Suprapubic skin (tissue), 4 donors: ENCODE results near the gene CRTAP. TPM values are rescaled to one million over a fixed set of nuclear protein-coding genes. Genes with fewer than 3 reads are reported as not detected.
"Not testable (repeated sequence)": the region's sequence is repeated elsewhere in the genome, so short reads cannot be mapped to it uniquely, and the experiment has no call there.

Experiments
- DNase-seq, 2 donors: peaks; one replicate each; pipeline ENCODE4 v3.0.0-alpha.2; 2019; ENCODE audit warnings: low spot score in 2 of 2
- H3K27ac ChIP-seq: fragments of 200-600 bp; sonication (generic); one replicate; pipeline ENCODE4 v1.5.1; 2019
- H3K27me3 ChIP-seq: fragments of 200-600 bp; sonication (generic); one replicate; pipeline ENCODE4 v1.5.1; 2019
- H3K36me3 ChIP-seq: fragments of 200-600 bp; sonication (generic); one replicate; pipeline ENCODE4 v1.5.1; 2019
- H3K4me1 ChIP-seq: fragments of 200-600 bp; sonication (generic); one replicate; pipeline ENCODE4 v1.5.1; 2019
- H3K4me3 ChIP-seq: fragments of 200-600 bp; sonication (generic); one replicate; pipeline ENCODE4 v1.5.1; 2019; ENCODE audit warnings: mild to moderate bottlenecking
- H3K9me3 ChIP-seq: fragments of 200-600 bp; sonication (generic); one replicate; pipeline ENCODE4 v1.5.1; 2019
- CTCF ChIP-seq, 2 donors: fragments of 200-600 bp in 1 of 2; fragments of 450-650 bp in 1 of 2; sonication (generic) in 1 of 2; IDR thresholded peaks; one replicate each; pipeline ENCODE4 v1.5.1; 2016 to 2019; ENCODE audit warnings: antibody characterized with exemption in 2 of 2, mild to moderate bottlenecking in 1 of 2, moderate library complexity in 1 of 2
- EP300 ChIP-seq: sonication (generic); formaldehyde crosslinking; IDR thresholded peaks from one replicate; pipeline ENCODE4 v1.6.1; 2017; ENCODE audit warnings: antibody characterized with exemption
- POLR2A ChIP-seq, 2 donors: fragments of 450-650 bp; IDR thresholded peaks; one replicate each; pipeline ENCODE4 v1.6.1; 2017; ENCODE audit warnings: antibody characterized with exemption in 2 of 2, mild to moderate bottlenecking in 2 of 2, moderate library complexity in 2 of 2
- POLR2AphosphoS5 ChIP-seq, 3 donors: sonication (generic); formaldehyde crosslinking; IDR thresholded peaks; one replicate each; pipeline ENCODE4 v1.6.1; 2017; ENCODE audit warnings: antibody characterized with exemption in 3 of 3
- WGBS: methylation state at CpG from one replicate; pipeline ENCODE4 v1.1.5; 2018; 5-methylcytosine and 5-hydroxymethylcytosine counted together
- total RNA-seq, 4 donors: library from RNA; depleted of rRNA; stranded (reverse); fragments of >200 nt; gene quantifications; one replicate each; pipeline ENCODE4 v1.1.0, GENCODE V29; 2016

Gene CRTAP
- total RNA-seq, 4 donors from 2014 or later: 99.5 to 162 (median 135) TPM

GRCh38 chr3:33100229-33100628, 13.6 kb upstream of the CRTAP start:
- Histone ChIP-seq H3K4me1 (peaks cover 15% of the 10 kb centered on the region), H3K36me3 (no peaks in the 10 kb centered on the region), H3K27ac (no peak overlapping the region), H3K4me3 (no peak overlapping the region), H3K9me3 (no peaks in the 10 kb centered on the region), H3K27me3 (no peaks in the 10 kb centered on the region)
- WGBS: 75% methylated on average over 2 of the region's 2 CpGs
- no peak for DNase-seq
- TF ChIP-seq POLR2AphosphoS5 (IDR thresholded peaks at IDR 0.05) (no peak), CTCF (IDR thresholded peaks at IDR 0.05) (no peak), EP300 (no peak), POLR2A (IDR thresholded peaks at IDR 0.05) (no peak)

GRCh38 chr3:33103034-33103433, 10.8 kb upstream of the CRTAP start:
- TF ChIP-seq POLR2AphosphoS5 (IDR thresholded peaks at IDR 0.05) (no peak), EP300 (no peak), POLR2A (IDR thresholded peaks at IDR 0.05) (no peak), CTCF (IDR thresholded peaks at IDR 0.05) (no peak)
- H3K27me3 ChIP-seq: no peaks in the 10 kb centered on the region
- no peaks in the 10 kb centered on the region for H3K9me3 ChIP-seq
- no peak overlapping the region for H3K4me3 ChIP-seq
- WGBS: 93% methylated on average over 3 of the region's 3 CpGs
- H3K4me1 ChIP-seq: no peaks in the 10 kb centered on the region
- DNase-seq: no peak
- H3K36me3 ChIP-seq: no peaks in the 10 kb centered on the region
- H3K27ac ChIP-seq: no peak overlapping the region

GRCh38 chr3:33103480-33103879, 10.3 kb upstream of the CRTAP start:
- DNase-seq: no peak
- Histone ChIP-seq H3K4me3 (no peak overlapping the region), H3K36me3 (no peaks in the 10 kb centered on the region), H3K4me1 (no peaks in the 10 kb centered on the region), H3K27me3 (no peaks in the 10 kb centered on the region), H3K9me3 (no peaks in the 10 kb centered on the region), H3K27ac (no peak overlapping the region)
- no peak for TF ChIP-seq POLR2A (IDR thresholded peaks at IDR 0.05)
- no peak for TF ChIP-seq POLR2AphosphoS5 (IDR thresholded peaks at IDR 0.05)
- TF ChIP-seq EP300: no peak
- WGBS: 88% methylated on average over 3 of the region's 3 CpGs

GRCh38 chr3:33104803-33105202, 9.0 kb upstream of the CRTAP start:
- TF ChIP-seq POLR2AphosphoS5 (IDR thresholded peaks at IDR 0.05): no peak
- TF ChIP-seq CTCF (IDR thresholded peaks at IDR 0.05): no peak
- no peak for TF ChIP-seq EP300
- no peak for TF ChIP-seq POLR2A (IDR thresholded peaks at IDR 0.05)
- H3K4me3 ChIP-seq: no peak overlapping the region
- no peak for DNase-seq
- no peak overlapping the region for H3K27ac ChIP-seq
- no peaks in the 10 kb centered on the region for H3K4me1 ChIP-seq
- 97% methylated on average over 3 of the region's 3 CpGs for WGBS
- H3K9me3 ChIP-seq: no peaks in the 10 kb centered on the region
- no peaks in the 10 kb centered on the region for H3K27me3 ChIP-seq
- no peaks in the 10 kb centered on the region for H3K36me3 ChIP-seq

GRCh38 chr3:33105341-33105948, 8.4 kb upstream of the CRTAP start:
- 22% methylated on average over 2 of the region's 3 CpGs for WGBS
- no peak for TF ChIP-seq POLR2A (IDR thresholded peaks at IDR 0.05)
- TF ChIP-seq EP300: no peak
- no peak for TF ChIP-seq CTCF (IDR thresholded peaks at IDR 0.05)
- no peak for TF ChIP-seq POLR2AphosphoS5 (IDR thresholded peaks at IDR 0.05)

GRCh38 chr3:33106854-33107253, 7.0 kb upstream of the CRTAP start:
- not testable (repeated sequence) for H3K4me1 ChIP-seq, H3K27ac ChIP-seq, H3K9me3 ChIP-seq, DNase-seq, H3K36me3 ChIP-seq, H3K4me3 ChIP-seq, H3K27me3 ChIP-seq
- 90% methylated on average over 2 of the region's 2 CpGs for WGBS

More at GRCh38 chr3:33105341-33105948, 8.4 kb upstream of the CRTAP start:
- Histone ChIP-seq H3K27me3 (no peaks in the 10 kb centered on the region), H3K4me3 (no peak overlapping the region), H3K4me1 (no peaks in the 10 kb centered on the region), H3K9me3 (no peaks in the 10 kb centered on the region), H3K36me3 (no peaks in the 10 kb centered on the region), H3K27ac (no peak overlapping the region)
- DNase-seq: no peak
